Kidney (tissue), 14 donors: ENCODE measurements around the gene ABLIM1. TPM values are rescaled to one million over a fixed set of nuclear protein-coding genes. Genes with fewer than 3 reads are reported as not detected.
A peak's percentile ranks its signal among the peaks of the same experiment; 100 is the strongest.

Experiments used
- DNase-seq, 5 donors: peaks; one replicate each; pipeline ENCODE4 v3.0.0-alpha.2; 2013 to 2020
- FAIRE-seq: peaks from 2 replicates; lab custom pipeline; 2012; peaks lifted over from hg19 to GRCh38; lab: Jason Lieb, UNC
- H3K27ac ChIP-seq, 2 donors: one replicate each; pipeline ENCODE4 v1.7.0; 2013; ENCODE audit warnings: low read depth in 2 of 2, low read length in 2 of 2, inconsistent platforms in 1 of 2
- H3K27me3 ChIP-seq: one replicate; pipeline ENCODE4 v1.7.1; 2013; ENCODE audit warnings: low read length, inconsistent platforms; ENCODE audit not compliant: control insufficient read depth, insufficient read depth
- H3K36me3 ChIP-seq, 3 donors: one replicate each; pipeline versions ENCODE4 v1.7.0 to v1.7.1; 2013; ENCODE audit warnings: low read length in 3 of 3, control low read depth in 1 of 3, inconsistent platforms in 1 of 3; ENCODE audit not compliant: insufficient read depth in 3 of 3, control insufficient read depth in 2 of 3
- H3K4me1 ChIP-seq, 3 donors: one replicate each; pipeline versions ENCODE4 v1.7.0 to v1.7.1; 2013; ENCODE audit warnings: low read length in 3 of 3, inconsistent platforms in 1 of 3, low read depth in 1 of 3; ENCODE audit not compliant: control insufficient read depth in 2 of 3, insufficient read depth in 2 of 3
- H3K4me3 ChIP-seq, 3 donors: one replicate each; pipeline versions ENCODE4 v1.7.0 to v1.8.1; 2013; ENCODE audit warnings: low read length in 3 of 3, control low read depth in 1 of 3, inconsistent platforms in 1 of 3
- H3K9ac ChIP-seq, 3 donors: one replicate each; pipeline versions ENCODE4 v1.7.0 to v1.7.1; 2013; ENCODE audit warnings: low read length in 3 of 3, control low read depth in 1 of 3, inconsistent platforms in 1 of 3
- H3K9me3 ChIP-seq, 3 donors: one replicate each; pipeline versions ENCODE4 v1.7.0 to v1.7.1; 2013; ENCODE audit warnings: low read length in 3 of 3, control low read depth in 1 of 3, inconsistent platforms in 1 of 3; ENCODE audit not compliant: control insufficient read depth in 2 of 3, insufficient read depth in 1 of 3
- intact Hi-C: fragments of 100-400 bp; cut with DNase I; formaldehyde crosslinking; loops from one replicate; pipeline ENCODE4 v1.11.1; 2022
- polyA plus RNA-seq: library from polyadenylated mRNA; stranded (reverse); fragments of 350-450 nt; fragmentation: Illumina TruSeq; extraction: RNeasy Lipid Tissue Mini Kit (QIAGEN cat#74804); gene quantifications from one replicate; pipeline ENCODE4 v1.2.3, GENCODE V29; 2014; ENCODE audit warnings: low read depth, low replicate concordance; ENCODE audit not compliant: insufficient read depth
- total RNA-seq: library from RNA; stranded (reverse); fragmentation: NEBNext Ultra II Directional; extraction: Animal tissue kit (Norgen Biotek cat#: 25700); gene quantifications from one replicate; pipeline ENCODE4 v1.2.1, GENCODE V29; 2021
- TF ChIP-seq, protein P1 (sequence below): IDR thresholded peaks from 3 replicates; pipeline ENCODE4 v1.5.1; 2012; ENCODE audit warnings: mild to moderate bottlenecking, moderate library complexity, borderline replicate concordance; ENCODE audit not compliant: insufficient read depth; ENCODE audit errors: extremely low read depth
- donor health status: control.
- donor health status: control.
- donor health status: control.
- donor health status: control.
- donor health status: control.
- donor health status: DM: yes; HTN: yes; CAD: no.
- donor health status: Normal renal cell carcinoma (clear cell type).

Gene ABLIM1
- total and polyA plus RNA-seq, 2 donors from 2014 or later = 32.3 to 158 TPM

DNA sequence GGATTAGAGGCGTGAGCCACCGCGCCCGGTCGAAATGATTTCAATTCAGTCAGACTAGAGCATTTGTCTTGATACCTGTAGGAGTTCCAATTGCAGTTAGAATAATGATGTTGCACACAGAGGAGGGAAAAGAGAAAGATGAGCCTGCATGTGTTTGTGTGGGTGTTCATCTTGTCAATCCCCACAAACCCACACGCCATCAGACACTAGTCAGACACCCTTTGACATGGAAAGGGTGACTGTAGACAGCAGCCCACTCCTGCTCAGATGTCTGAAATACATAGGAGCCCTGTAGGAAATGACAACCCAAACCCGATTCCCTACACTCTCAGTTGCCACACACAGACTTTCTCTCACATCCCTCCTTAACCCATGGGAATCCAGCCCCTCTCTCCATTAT, 92.0 kb downstream of the ABLIM1 start:
- FAIRE-seq = no peak
- peaks cover 0 to 7% (median 2%) of the 10 kb centered on the region in 3 donors for H3K36me3 ChIP-seq
- intact Hi-C loops = no loop called here

DNA sequence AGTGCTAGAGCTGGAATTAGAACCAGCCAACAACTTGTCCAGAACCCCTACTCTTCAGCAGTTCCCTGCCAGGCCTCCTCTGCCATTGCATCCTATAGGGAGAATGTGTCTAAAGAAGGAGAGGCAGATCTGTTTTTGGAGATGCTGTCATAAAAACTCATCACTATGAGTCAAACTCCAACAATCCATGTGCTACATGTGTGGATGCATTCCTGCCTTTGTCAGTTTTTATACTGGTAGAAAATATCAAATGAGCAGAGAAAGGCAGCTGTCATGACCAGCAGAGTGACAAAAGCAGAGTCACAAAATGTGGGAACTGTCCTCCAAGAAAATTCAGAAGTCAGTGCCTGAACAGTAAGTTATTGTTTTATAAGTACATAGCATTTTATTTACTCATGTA, 93.0 kb downstream of the ABLIM1 start:
- peaks cover 0 to 7% (median 2%) of the 10 kb centered on the region in 3 donors for H3K36me3 ChIP-seq
- H3K27ac ChIP-seq = no peak overlapping the region
- no peak overlapping the region for H3K4me3 ChIP-seq
- DNase-seq (no peak), FAIRE-seq (no peak)
- H3K4me1 ChIP-seq = peaks cover 0 to 19% (median 0%) of the 10 kb centered on the region in 3 donors
- H3K9me3 ChIP-seq = no peaks in the 10 kb centered on the region
- H3K27me3 ChIP-seq = no peaks in the 10 kb centered on the region
- intact Hi-C loops = no loop called here
- TF ChIP-seq, protein P1, sequence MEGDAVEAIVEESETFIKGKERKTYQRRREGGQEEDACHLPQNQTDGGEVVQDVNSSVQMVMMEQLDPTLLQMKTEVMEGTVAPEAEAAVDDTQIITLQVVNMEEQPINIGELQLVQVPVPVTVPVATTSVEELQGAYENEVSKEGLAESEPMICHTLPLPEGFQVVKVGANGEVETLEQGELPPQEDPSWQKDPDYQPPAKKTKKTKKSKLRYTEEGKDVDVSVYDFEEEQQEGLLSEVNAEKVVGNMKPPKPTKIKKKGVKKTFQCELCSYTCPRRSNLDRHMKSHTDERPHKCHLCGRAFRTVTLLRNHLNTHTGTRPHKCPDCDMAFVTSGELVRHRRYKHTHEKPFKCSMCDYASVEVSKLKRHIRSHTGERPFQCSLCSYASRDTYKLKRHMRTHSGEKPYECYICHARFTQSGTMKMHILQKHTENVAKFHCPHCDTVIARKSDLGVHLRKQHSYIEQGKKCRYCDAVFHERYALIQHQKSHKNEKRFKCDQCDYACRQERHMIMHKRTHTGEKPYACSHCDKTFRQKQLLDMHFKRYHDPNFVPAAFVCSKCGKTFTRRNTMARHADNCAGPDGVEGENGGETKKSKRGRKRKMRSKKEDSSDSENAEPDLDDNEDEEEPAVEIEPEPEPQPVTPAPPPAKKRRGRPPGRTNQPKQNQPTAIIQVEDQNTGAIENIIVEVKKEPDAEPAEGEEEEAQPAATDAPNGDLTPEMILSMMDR = no peak
- no peak overlapping the region for H3K9ac ChIP-seq

More for the DNA sequence above, 92.0 kb downstream of the ABLIM1 start:
- Histone ChIP-seq H3K9me3 (no peaks in the 10 kb centered on the region), H3K27ac (no peak overlapping the region), H3K9ac (no peak overlapping the region), H3K27me3 (no peaks in the 10 kb centered on the region), H3K4me3 (no peak overlapping the region), H3K4me1 (peaks cover 0 to 9% (median 0%) of the 10 kb centered on the region in 3 donors)
- TF ChIP-seq, protein P1 = no peak
- no peak for DNase-seq

DNA sequence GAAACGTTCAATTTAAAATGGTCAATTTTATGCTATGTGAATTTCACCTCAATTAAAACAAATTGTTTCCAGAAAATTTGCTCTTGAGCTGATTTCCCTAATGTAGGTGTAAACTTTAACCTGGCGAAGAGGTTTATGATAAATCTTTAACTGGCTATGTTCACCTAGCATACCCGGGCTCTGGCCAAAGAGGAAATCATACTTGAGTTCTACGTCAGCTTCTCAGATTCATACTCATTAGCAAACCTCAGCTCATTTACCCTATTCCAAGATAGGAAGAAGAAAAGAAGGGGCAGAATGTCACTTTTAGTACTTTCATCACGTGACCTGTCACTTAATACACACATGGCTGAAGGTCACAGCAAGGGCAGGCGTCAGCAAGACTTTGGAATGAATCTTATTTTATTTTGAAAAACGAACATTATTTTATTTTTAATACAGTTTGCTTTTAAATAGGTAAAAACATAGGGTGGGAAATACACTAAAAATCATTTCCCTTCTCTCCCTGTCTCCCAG, 97.0 kb downstream of the ABLIM1 start:
- FAIRE-seq = peak; percentile 96
- Histone ChIP-seq H3K4me3 (no peak overlapping the region), H3K9me3 (no peaks in the 10 kb centered on the region), H3K27ac (peak overlapping the region; percentile 54 to 82), H3K4me1 (peaks cover 0 to 27% (median 3%) of the 10 kb centered on the region in 3 donors), H3K36me3 (peaks cover 0 to 7% (median 2%) of the 10 kb centered on the region in 3 donors), H3K27me3 (no peaks in the 10 kb centered on the region), H3K9ac (no peak overlapping the region)
- intact Hi-C loops = no loop called here
- TF ChIP-seq, protein P1 = no peak
- DNase-seq = peak in 1 of 5 donors; percentile 25
